ENCODE measurements around the gene EFS.

Gene EFS

DNA sequence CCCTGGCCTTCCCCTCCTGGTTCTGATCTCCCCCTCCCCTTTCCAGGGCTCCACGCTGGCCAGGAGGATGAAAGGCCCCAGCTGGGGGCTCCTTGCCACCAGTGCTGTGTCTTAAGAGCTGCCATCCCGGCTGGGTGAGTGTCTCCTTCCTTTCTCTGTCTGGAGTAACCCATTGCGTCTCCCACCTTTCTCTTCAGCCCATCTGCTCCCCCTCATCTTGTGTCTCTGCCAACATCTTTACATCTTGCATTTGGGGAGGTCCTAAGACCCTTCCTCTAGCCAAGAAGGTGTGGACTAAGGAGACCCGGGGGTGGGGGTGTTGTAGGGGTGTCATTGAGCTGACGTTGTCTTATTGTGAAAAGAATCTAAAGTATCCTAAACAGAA is 57.8 kb downstream of the EFS start:
- in situ Hi-C loops (cut with MboI; ENCODE audit: low sequenced_read_pairs): no loop called here

- in situ Hi-C loops (cut with MboI; ENCODE audit: low sequenced_read_pairs): no loop called here
Observed at GRCh38 chr14:23306412-23307145, 58.4 kb downstream of the EFS start, which contains the start of gene BCL2L2. Gene BCL2L2 (plus strand): TSS chr14:23306833. CDS start chr14:23307768, 935 bp downstream.

All from HL-60/S4 treated with retinoic acid at 250 ng/mL for 4 days and 3 days (cell line).